Hematopoietic multipotent progenitor cell treated with erythropoietin and hydrocortisone succinate and interleukin-3 and kit ligand, for 6 days (in vitro differentiated cells): ENCODE results near the gene DNASE1L2.

Source experiments
- DNase-seq: peaks from one replicate; pipeline ENCODE4 v3.0.0-alpha.2; 2015

The DNASE1L2 gene

GRCh38 chr16:2204416-2205103, 31.7 kb upstream of the DNASE1L2 start:
- DNase-seq = no peak

- peak; percentile 94 for DNase-seq
These were observed 30.9 kb upstream of the DNASE1L2 start, which contains the start of gene MLST8 for GRCh38 chr16:2205104-2205966. Gene MLST8 (plus strand): TSS chr16:2205454. CDS start chr16:2206086, 632 bp downstream.

GRCh38 chr16:2205967-2206313, 30.3 kb upstream of the DNASE1L2 start:
- DNase-seq = no peak

- DNase-seq = no peak
These were observed 29.8 kb upstream of the DNASE1L2 start for GRCh38 chr16:2206420-2206779.

- no peak for DNase-seq
These were observed 29.3 kb upstream of the DNASE1L2 start for GRCh38 chr16:2206780-2207433.

GRCh38 chr16:2207872-2208271, 28.4 kb upstream of the DNASE1L2 start:
- DNase-seq = no peak

- DNase-seq = no peak
These were observed 27.9 kb upstream of the DNASE1L2 start for GRCh38 chr16:2208308-2208707.

GRCh38 chr16:2208772-2209171, 27.5 kb upstream of the DNASE1L2 start:
- no peak for DNase-seq

GRCh38 chr16:2209258-2210008, 26.8 kb upstream of the DNASE1L2 start:
- DNase-seq = peak; percentile 55

GRCh38 chr16:2210009-2210332, 26.3 kb upstream of the DNASE1L2 start:
- no peak for DNase-seq

- DNase-seq = no peak
These were observed 25.6 kb upstream of the DNASE1L2 start, which contains the start of gene BRICD5 for GRCh38 chr16:2210386-2211365. Gene BRICD5 (minus strand): TSS chr16:2210863. CDS start chr16:2210833, 30 bp downstream.

- no peak for DNase-seq
These were observed 24.3 kb upstream of the DNASE1L2 start for GRCh38 chr16:2211923-2212347.

GRCh38 chr16:2212362-2213324, 23.6 kb upstream of the DNASE1L2 start:
- peak; percentile 33 for DNase-seq

- no peak for DNase-seq
These were observed 22.2 kb upstream of the DNASE1L2 start for GRCh38 chr16:2213817-2214718.

- no peak for DNase-seq
These were observed 21.6 kb upstream of the DNASE1L2 start, which contains the start of gene PGP for GRCh38 chr16:2214719-2214968. Gene PGP (minus strand): TSS chr16:2214840. CDS start chr16:2214777, 63 bp downstream.

GRCh38 chr16:2216330-2216729, 19.9 kb upstream of the DNASE1L2 start:
- DNase-seq = no peak

GRCh38 chr16:2223221-2223941, 12.9 kb upstream of the DNASE1L2 start, which contains the start of gene E4F1:
Gene E4F1 (plus strand): TSS chr16:2223591. CDS start chr16:2223614, 23 bp downstream.
- peak; percentile 100 for DNase-seq

GRCh38 chr16:2223942-2224486, 12.2 kb upstream of the DNASE1L2 start:
- peak; percentile 75 for DNase-seq
